KMS-11 (cell line): ENCODE measurements around the gene CCL4L2.
"Not testable (repeated sequence)": the region's sequence is repeated elsewhere in the genome, so short reads cannot be mapped to it uniquely, and the experiment has no call there.

Experiments
- H2AFZ ChIP-seq: fragments of 200-600 bp; sonication (generic); 2 replicates; pipeline ENCODE4 v1.6.1; 2016; ENCODE audit warnings: antibody characterized with exemption, mixed run types, low read depth
- H3K27ac ChIP-seq: fragments of 200-600 bp; sonication (generic); 2 replicates; pipeline ENCODE4 v1.6.1; 2016; ENCODE audit warnings: mild to moderate bottlenecking, mixed run types
- H3K27me3 ChIP-seq: fragments of 200-600 bp; sonication (generic); 2 replicates; pipeline ENCODE4 v1.6.1; 2017; ENCODE audit warnings: mild to moderate bottlenecking, low read depth, mixed run types, moderate library complexity; ENCODE audit not compliant: insufficient read depth
- H3K36me3 ChIP-seq: fragments of 200-600 bp; sonication (generic); 2 replicates; pipeline ENCODE4 v1.6.1; 2017; ENCODE audit warnings: mild to moderate bottlenecking, mixed run types; ENCODE audit not compliant: insufficient read depth
- H3K4me1 ChIP-seq: fragments of 200-600 bp; sonication (generic); 2 replicates; pipeline ENCODE4 v1.6.1; 2016; ENCODE audit warnings: mild to moderate bottlenecking, low read depth, mixed run types; ENCODE audit not compliant: poor library complexity, severe bottlenecking
- H3K4me2 ChIP-seq: fragments of 200-600 bp; sonication (generic); 2 replicates; pipeline ENCODE4 v1.7.0; 2016; ENCODE audit warnings: mild to moderate bottlenecking, mixed run types
- H3K4me3 ChIP-seq: fragments of 200-600 bp; sonication (generic); IDR thresholded peaks from 2 replicates; pipeline ENCODE4 v1.6.1; 2017; ENCODE audit warnings: low read depth, low read length, mixed read lengths; ENCODE audit not compliant: insufficient read depth
- H3K79me2 ChIP-seq: fragments of 200-600 bp; sonication (generic); 2 replicates; pipeline ENCODE4 v1.6.1; 2016; ENCODE audit warnings: low read depth, mixed run types; ENCODE audit not compliant: insufficient read depth
- H3K9ac ChIP-seq: fragments of 200-600 bp; sonication (generic); 2 replicates; pipeline ENCODE4 v1.6.1; 2016; ENCODE audit warnings: mild to moderate bottlenecking, mixed run types
- H4K20me1 ChIP-seq: fragments of 200-600 bp; sonication (generic); 2 replicates; pipeline ENCODE4 v1.6.1; 2016; ENCODE audit warnings: mild to moderate bottlenecking, mixed run types; ENCODE audit not compliant: insufficient read depth
- TF ChIP-seq, protein P1 (sequence below): fragments of 200-600 bp; sonication (generic); conservative IDR thresholded peaks from 2 replicates; pipeline ENCODE4 v1.6.1; 2017; ENCODE audit warnings: low read depth, mild to moderate bottlenecking, antibody characterized with exemption, low read length, moderate library complexity, mixed read lengths

CCL4L2 gene

GRCh38 chr17:36214918-36215317 is 4.1 kb downstream of the CCL4L2 start:
- TF ChIP-seq, protein P1, sequence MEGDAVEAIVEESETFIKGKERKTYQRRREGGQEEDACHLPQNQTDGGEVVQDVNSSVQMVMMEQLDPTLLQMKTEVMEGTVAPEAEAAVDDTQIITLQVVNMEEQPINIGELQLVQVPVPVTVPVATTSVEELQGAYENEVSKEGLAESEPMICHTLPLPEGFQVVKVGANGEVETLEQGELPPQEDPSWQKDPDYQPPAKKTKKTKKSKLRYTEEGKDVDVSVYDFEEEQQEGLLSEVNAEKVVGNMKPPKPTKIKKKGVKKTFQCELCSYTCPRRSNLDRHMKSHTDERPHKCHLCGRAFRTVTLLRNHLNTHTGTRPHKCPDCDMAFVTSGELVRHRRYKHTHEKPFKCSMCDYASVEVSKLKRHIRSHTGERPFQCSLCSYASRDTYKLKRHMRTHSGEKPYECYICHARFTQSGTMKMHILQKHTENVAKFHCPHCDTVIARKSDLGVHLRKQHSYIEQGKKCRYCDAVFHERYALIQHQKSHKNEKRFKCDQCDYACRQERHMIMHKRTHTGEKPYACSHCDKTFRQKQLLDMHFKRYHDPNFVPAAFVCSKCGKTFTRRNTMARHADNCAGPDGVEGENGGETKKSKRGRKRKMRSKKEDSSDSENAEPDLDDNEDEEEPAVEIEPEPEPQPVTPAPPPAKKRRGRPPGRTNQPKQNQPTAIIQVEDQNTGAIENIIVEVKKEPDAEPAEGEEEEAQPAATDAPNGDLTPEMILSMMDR: no peak
- no peaks in the 10 kb centered on the region for H3K36me3 ChIP-seq
- H3K79me2 ChIP-seq: no peaks in the 10 kb centered on the region
- H4K20me1 ChIP-seq: no peaks in the 10 kb centered on the region
- H3K27me3 ChIP-seq: no peaks in the 10 kb centered on the region
- H3K4me3 ChIP-seq: no peak overlapping the region
- H3K4me2 ChIP-seq: no peak overlapping the region
- no peak overlapping the region for H3K9ac ChIP-seq
- H3K4me1 ChIP-seq: no peaks in the 10 kb centered on the region
- H2AFZ ChIP-seq: no peak overlapping the region
- no peak overlapping the region for H3K27ac ChIP-seq

GRCh38 chr17:36215406-36216308 is 4.8 kb downstream of the CCL4L2 start:
- H3K4me2 ChIP-seq, H3K36me3 ChIP-seq, H3K79me2 ChIP-seq, H3K27ac ChIP-seq, H3K9ac ChIP-seq, H3K4me3 ChIP-seq, H3K27me3 ChIP-seq, H2AFZ ChIP-seq, H4K20me1 ChIP-seq, H3K4me1 ChIP-seq: not testable (repeated sequence)

DNA sequence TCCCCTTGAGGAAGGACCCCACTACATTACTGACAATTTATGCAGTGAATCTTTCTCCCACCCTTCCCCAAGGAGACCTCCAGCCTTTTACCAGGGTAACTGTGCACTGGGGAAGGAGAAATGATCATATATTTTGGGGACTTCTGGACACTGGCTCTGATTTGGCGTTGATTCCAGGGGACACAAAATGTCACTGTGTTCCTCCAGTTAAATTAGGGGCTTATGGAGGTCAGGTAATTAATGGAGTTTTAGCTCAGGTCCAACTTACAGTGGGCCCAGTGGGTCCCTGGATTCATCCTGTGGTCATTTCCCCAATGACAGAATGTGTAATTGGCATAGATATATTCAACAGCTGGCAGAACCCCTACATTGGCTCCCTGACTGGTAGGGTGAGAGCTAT is 8.7 kb downstream of the CCL4L2 start:
- H3K27ac ChIP-seq, H3K4me2 ChIP-seq, H3K79me2 ChIP-seq, H3K36me3 ChIP-seq, H3K4me1 ChIP-seq, H2AFZ ChIP-seq, H3K27me3 ChIP-seq, H3K9ac ChIP-seq, H4K20me1 ChIP-seq, H3K4me3 ChIP-seq: not testable (repeated sequence)

DNA sequence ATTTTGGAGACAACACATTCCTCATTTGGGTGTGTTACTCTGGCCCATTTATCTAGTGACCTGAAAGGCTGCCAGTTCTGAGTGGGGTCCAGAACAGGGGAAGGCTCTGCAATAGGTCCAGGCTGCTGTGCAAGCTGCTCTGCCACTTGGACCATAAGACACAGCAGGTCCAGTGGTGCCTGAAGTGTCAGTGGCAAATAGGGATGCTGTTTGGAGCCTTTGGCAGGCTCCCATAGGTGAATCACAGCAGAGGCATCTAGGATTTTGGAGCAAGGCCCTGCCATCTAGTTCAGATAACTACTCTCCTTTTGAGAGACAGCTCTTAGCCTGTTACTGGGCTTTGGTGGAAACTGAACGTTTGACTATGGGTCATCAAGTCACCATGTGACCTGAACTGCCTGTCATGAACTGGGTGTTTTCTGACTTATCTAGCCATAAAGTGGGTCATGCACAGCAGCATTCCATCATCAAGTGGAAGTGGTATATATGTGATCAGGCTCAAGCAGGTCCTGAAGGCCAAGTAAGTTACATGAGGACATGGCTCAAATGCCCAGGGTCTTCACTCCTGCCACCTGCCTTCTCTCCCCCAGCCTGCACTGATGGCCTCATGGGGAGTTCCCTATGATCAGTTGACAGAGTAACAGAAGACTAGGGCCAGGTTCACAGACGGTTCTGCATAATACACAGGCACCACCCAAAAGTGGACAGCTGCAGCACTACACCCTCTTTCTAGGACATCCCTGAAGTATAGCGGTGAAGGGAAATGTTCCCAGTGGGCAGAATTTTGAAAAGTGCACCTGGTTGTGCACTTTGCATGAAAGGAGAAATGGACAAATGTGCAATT is 10.1 kb downstream of the CCL4L2 start:
- not testable (repeated sequence) for H4K20me1 ChIP-seq, H3K4me1 ChIP-seq, H3K79me2 ChIP-seq, H3K36me3 ChIP-seq, H3K27me3 ChIP-seq, H3K4me2 ChIP-seq, H3K4me3 ChIP-seq, H3K27ac ChIP-seq, H3K9ac ChIP-seq, H2AFZ ChIP-seq

DNA sequence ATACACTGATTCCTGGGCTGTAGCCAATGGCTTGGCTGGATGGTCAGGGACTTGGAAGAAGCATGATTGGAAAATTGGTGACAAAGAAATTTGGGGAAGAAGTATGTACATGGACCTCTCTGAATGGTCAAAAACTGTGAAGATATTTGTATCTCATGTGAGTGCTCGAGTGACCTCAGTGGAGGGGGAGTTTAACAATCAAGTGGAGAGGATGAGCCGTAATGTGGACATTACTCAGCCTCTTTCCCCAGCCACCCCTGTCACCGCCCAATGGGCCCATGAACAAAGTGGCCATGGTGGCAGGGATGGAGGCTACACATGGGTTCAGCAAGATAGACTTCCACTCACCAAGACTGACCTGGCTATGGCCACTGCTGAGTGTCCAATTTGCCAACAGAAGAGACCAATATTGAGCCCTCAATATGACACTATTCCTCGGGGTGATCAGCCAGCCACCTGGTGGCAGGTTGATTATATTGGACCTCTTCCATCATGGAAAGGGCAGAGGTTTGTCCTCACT is 10.8 kb downstream of the CCL4L2 start:
- not testable (repeated sequence) for H3K4me3 ChIP-seq, H2AFZ ChIP-seq, H3K9ac ChIP-seq, H4K20me1 ChIP-seq, H3K36me3 ChIP-seq, H3K79me2 ChIP-seq, H3K27ac ChIP-seq, H3K4me2 ChIP-seq, H3K27me3 ChIP-seq, H3K4me1 ChIP-seq

DNA sequence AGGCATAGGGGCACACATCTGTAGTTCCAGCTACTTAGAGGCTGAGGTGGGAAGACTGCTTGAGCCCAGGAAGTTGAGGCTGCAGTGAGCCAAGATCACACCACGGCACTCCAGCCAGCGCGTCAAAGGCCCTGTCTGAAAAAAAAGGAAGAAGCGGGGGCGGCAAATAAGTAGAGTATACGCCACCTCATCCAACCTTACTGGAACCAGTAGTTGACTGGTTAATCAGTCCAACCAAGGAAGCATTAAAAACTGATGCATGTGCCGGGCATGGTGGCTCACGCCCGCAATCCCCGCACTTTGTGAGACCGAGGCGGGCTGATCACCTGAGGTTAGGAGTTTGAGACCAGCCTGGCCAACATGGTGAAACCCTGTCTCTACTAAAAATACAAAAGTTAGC is 12.1 kb downstream of the CCL4L2 start:
- H3K79me2 ChIP-seq, H3K4me3 ChIP-seq, H4K20me1 ChIP-seq, H3K9ac ChIP-seq, H3K36me3 ChIP-seq, H3K4me2 ChIP-seq, H3K4me1 ChIP-seq, H3K27ac ChIP-seq, H3K27me3 ChIP-seq, H2AFZ ChIP-seq: not testable (repeated sequence)

DNA sequence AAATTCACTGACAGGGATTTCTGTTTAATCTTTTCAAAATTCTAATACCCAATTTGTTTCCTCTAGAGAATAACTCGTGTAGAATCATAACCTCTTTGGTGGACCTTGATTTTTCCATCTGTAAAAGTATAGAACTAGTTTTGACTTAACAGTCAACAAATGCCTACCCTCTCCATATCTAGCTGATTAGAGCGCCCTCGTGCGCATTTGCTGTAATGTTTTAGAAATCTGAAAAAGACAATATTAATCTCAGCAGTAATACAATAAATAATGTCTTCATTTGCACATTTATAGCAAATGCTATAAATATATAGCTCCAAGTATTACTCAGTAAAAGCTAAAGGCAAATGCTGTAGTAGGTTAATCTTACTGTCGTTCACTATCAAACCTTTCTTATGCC is 18.8 kb downstream of the CCL4L2 start:
- not testable (repeated sequence) for H3K27ac ChIP-seq, H3K4me1 ChIP-seq, H3K79me2 ChIP-seq, H3K27me3 ChIP-seq, H3K9ac ChIP-seq, H3K36me3 ChIP-seq, H3K4me2 ChIP-seq, H2AFZ ChIP-seq, H3K4me3 ChIP-seq, H4K20me1 ChIP-seq

DNA sequence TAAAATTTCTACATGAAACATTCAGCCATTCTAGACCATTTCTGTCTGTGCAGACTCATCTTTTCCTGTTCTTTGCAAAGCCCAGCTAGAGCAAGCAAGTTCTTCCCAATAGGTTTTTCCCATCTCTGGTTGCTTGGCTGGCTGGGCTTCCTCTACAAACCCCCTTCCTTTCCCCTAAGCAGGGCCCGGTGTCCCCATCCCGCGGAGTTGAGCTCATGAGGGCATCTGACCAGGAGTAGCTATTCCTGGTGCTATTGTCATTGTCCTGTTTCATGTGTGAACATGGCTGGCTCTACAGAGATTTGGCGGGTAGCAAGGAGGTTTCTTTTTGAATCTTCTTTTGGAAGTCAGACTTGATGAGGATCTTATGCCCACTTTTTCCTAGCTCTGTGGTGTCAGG is 31.2 kb downstream of the CCL4L2 start:
- not testable (repeated sequence) for H3K27ac ChIP-seq, H3K9ac ChIP-seq, H3K36me3 ChIP-seq, H2AFZ ChIP-seq, H3K4me2 ChIP-seq, H3K79me2 ChIP-seq, H4K20me1 ChIP-seq, H3K27me3 ChIP-seq, H3K4me1 ChIP-seq, H3K4me3 ChIP-seq
